H1 (cell line): ENCODE results near the gene GABRB2. TPM values are rescaled to one million over a fixed set of nuclear protein-coding genes. Genes with fewer than 3 reads are reported as not detected.

Experiments used
- CTCF ChIA-PET: fragments of 300-600 bp; sonication (Branson Sonifier 250); formaldehyde crosslinking; loops from one replicate; lab custom pipeline; 2021; ENCODE audit not compliant: partially characterized antibody; lab: Charles Lee
- POLR2A ChIA-PET: fragments of 300-600 bp; sonication (Branson Sonifier 250); formaldehyde crosslinking; loops from one replicate; lab custom pipeline; 2021; ENCODE audit warnings: inconsistent platforms; ENCODE audit not compliant: partially characterized antibody; lab: Charles Lee
- DNase-seq, 2 experiments: peaks; one replicate each; pipeline versions ENCODE4 v3.0.0 to v3.0.0-alpha.2; 2010 to 2022; ENCODE audit warnings: low spot score in 2 of 2, low read depth in 1 of 2, mixed read lengths in 1 of 2
- FAIRE-seq: peaks from 2 replicates; lab custom pipeline; 2011; peaks lifted over from hg19 to GRCh38; lab: Jason Lieb, UNC
- H2AFZ ChIP-seq: 2 replicates; pipeline ENCODE4 v1.8.1; 2012; ENCODE audit warnings: low read length, inconsistent platforms
- H2AK5ac ChIP-seq: 2 replicates; pipeline ENCODE4 v1.6.1; 2013; ENCODE audit warnings: low read depth, low read length
- H2BK120ac ChIP-seq: replicated peaks from 2 replicates; pipeline ENCODE3; 2013; ENCODE audit warnings: low read depth, low read length, inconsistent platforms
- H2BK12ac ChIP-seq: 2 replicates; pipeline ENCODE4 v1.6.1; 2013; ENCODE audit warnings: low read depth, low read length
- H2BK15ac ChIP-seq: 2 replicates; pipeline ENCODE4 v1.6.1; 2013; ENCODE audit warnings: low read length
- H2BK20ac ChIP-seq: 2 replicates; pipeline ENCODE4 v1.6.1; 2013; ENCODE audit warnings: low read length
- H2BK5ac ChIP-seq: 2 replicates; pipeline ENCODE4 v1.6.1; 2013; ENCODE audit warnings: low read depth, low read length
- H3K14ac ChIP-seq: 2 replicates; pipeline ENCODE4 v1.6.1; 2013; ENCODE audit warnings: inconsistent platforms; ENCODE audit not compliant: insufficient read length
- H3K18ac ChIP-seq: 2 replicates; pipeline ENCODE4 v1.6.1; 2013; ENCODE audit warnings: low read length; ENCODE audit errors: extremely low read depth
- H3K23ac ChIP-seq: 2 replicates; pipeline ENCODE4 v1.6.1; 2013; ENCODE audit warnings: inconsistent platforms; ENCODE audit not compliant: insufficient read length
- H3K23me2 ChIP-seq: 2 replicates; pipeline ENCODE4 v1.6.1; 2013; ENCODE audit warnings: low read depth, low read length
- H3K27ac ChIP-seq: 2 replicates; pipeline ENCODE4 v1.6.1; 2011; ENCODE audit warnings: low read depth, low read length, inconsistent platforms
- H3K27me3 ChIP-seq, 4 experiments: replicated peaks in 1 of 4; 1 replicate in 1 of 4; 2 replicates in 3 of 4; pipeline versions ENCODE4 v1.6.1 to v1.8.1; 2011 to 2013; ENCODE audit warnings: low read length in 3 of 4, mild to moderate bottlenecking in 3 of 4, inconsistent platforms in 2 of 4, mixed read lengths in 2 of 4, moderate library complexity in 1 of 4; ENCODE audit not compliant: control insufficient read depth in 3 of 4, insufficient read depth in 3 of 4; ENCODE audit errors: extremely low read depth in 1 of 4
- H3K36me3 ChIP-seq, 4 experiments: 2 replicates each; pipeline versions ENCODE4 v1.6.1 to v1.8.1; 2011 to 2013; ENCODE audit warnings: mild to moderate bottlenecking in 4 of 4, low read length in 3 of 4, moderate library complexity in 2 of 4, control low read depth in 1 of 4, inconsistent platforms in 1 of 4; ENCODE audit not compliant: insufficient read depth in 4 of 4, control insufficient read depth in 2 of 4
- H3K4ac ChIP-seq: replicated peaks from 2 replicates; pipeline ENCODE3; 2013; ENCODE audit warnings: low read length, low read depth, mixed read lengths, inconsistent platforms; ENCODE audit not compliant: insufficient read length
- H3K4me1 ChIP-seq, 4 experiments: replicated peaks in 1 of 4; 1 replicate in 1 of 4; 2 replicates in 3 of 4; pipeline versions ENCODE4 v1.6.1 to v1.8.1; 2011 to 2013; ENCODE audit warnings: low read length in 3 of 4, inconsistent platforms in 2 of 4, mixed read lengths in 1 of 4; ENCODE audit not compliant: insufficient read depth in 4 of 4, control insufficient read depth in 3 of 4
- H3K4me2 ChIP-seq, 2 experiments: 2 replicates each; pipeline versions ENCODE4 v1.6.1 to v1.8.1; 2011 to 2013; ENCODE audit warnings: low read depth in 2 of 2, low read length in 2 of 2, control low read depth in 1 of 2, inconsistent platforms in 1 of 2, mild to moderate bottlenecking in 1 of 2; ENCODE audit not compliant: insufficient read depth in 1 of 2
- H3K4me3 ChIP-seq, 4 experiments: fragments of 200-600, 300-600 bp in 1 of 4; sonication (generic), shearing (Covaris generic), sonication (Bioruptor Twin) in 1 of 4; 2 replicates each; pipeline versions ENCODE4 v1.5.1 to v1.8.1; 2011 to 2016; ENCODE audit warnings: low read length in 4 of 4, low read depth in 3 of 4, control low read depth in 2 of 4, inconsistent platforms in 2 of 4, mild to moderate bottlenecking in 2 of 4, mixed read lengths in 1 of 4, moderate library complexity in 1 of 4; ENCODE audit not compliant: insufficient read depth in 2 of 4; ENCODE audit errors: extremely low read depth in 1 of 4
- H3K56ac ChIP-seq: replicated peaks from 2 replicates; pipeline ENCODE3; 2013; ENCODE audit warnings: low read depth, mild to moderate bottlenecking, mixed read lengths, low read length, inconsistent platforms; ENCODE audit not compliant: insufficient read length
- H3K79me1 ChIP-seq: 2 replicates; pipeline ENCODE4 v1.6.1; 2013; ENCODE audit warnings: low read depth, low read length, control low read depth
- H3K79me2 ChIP-seq, 2 experiments: 2 replicates each; pipeline versions ENCODE4 v1.6.1 to v1.8.1; 2012 to 2013; ENCODE audit warnings: low read length in 2 of 2, mild to moderate bottlenecking in 2 of 2, inconsistent platforms in 1 of 2; ENCODE audit not compliant: insufficient read depth in 2 of 2, control insufficient read depth in 1 of 2
- H3K9ac ChIP-seq, 4 experiments: replicated peaks in 1 of 4; 1 replicate in 1 of 4; 2 replicates in 3 of 4; pipeline versions ENCODE4 v1.6.1 to v1.8.1; 2011 to 2013; ENCODE audit warnings: low read depth in 3 of 4, low read length in 3 of 4, control low read depth in 2 of 4, mild to moderate bottlenecking in 2 of 4, moderate library complexity in 2 of 4, inconsistent platforms in 1 of 4; ENCODE audit errors: extremely low read depth in 1 of 4
- H3K9me3 ChIP-seq, 2 experiments: 2 replicates each; pipeline versions ENCODE4 v1.6.1 to v1.8.1; 2012 to 2013; ENCODE audit warnings: mild to moderate bottlenecking in 2 of 2, moderate library complexity in 2 of 2, control low read depth in 1 of 2, inconsistent platforms in 1 of 2, low read depth in 1 of 2, low read length in 1 of 2, mixed read lengths in 1 of 2; ENCODE audit not compliant: insufficient read depth in 2 of 2
- H4K20me1 ChIP-seq, 2 experiments: replicated peaks in 1 of 2; 2 replicates each; pipeline versions ENCODE3 to v1.8.1; 2011 to 2013; ENCODE audit warnings: inconsistent platforms in 2 of 2, low read length in 2 of 2, mild to moderate bottlenecking in 1 of 2; ENCODE audit not compliant: insufficient read depth in 2 of 2, control insufficient read depth in 1 of 2
- H4K5ac ChIP-seq: 2 replicates; pipeline ENCODE4 v1.6.1; 2013; ENCODE audit warnings: low read length, low read depth, mixed read lengths, inconsistent platforms; ENCODE audit not compliant: insufficient read length
- H4K8ac ChIP-seq: 2 replicates; pipeline ENCODE4 v1.8.0; 2013; ENCODE audit warnings: mild to moderate bottlenecking, moderate library complexity, low read length, inconsistent platforms; ENCODE audit not compliant: insufficient read depth; ENCODE audit errors: extremely low read depth
- H4K91ac ChIP-seq: replicated peaks from 2 replicates; pipeline ENCODE3; 2013; ENCODE audit warnings: low read length, mixed read lengths, inconsistent platforms; ENCODE audit not compliant: insufficient read length
- BRCA1 ChIP-seq: IDR thresholded peaks from 2 replicates; pipeline ENCODE4 v1.6.1; 2012; ENCODE audit warnings: low read depth, low read length, improper control_type of control experiment
- CBX8 ChIP-seq: fragments of 300-800, 300-1000 bp; sonication (generic); IDR thresholded peaks from 2 replicates; pipeline ENCODE4 v1.7.1; 2016; ENCODE audit warnings: low read depth, low read length, borderline replicate concordance
- CEBPB ChIP-seq: IDR thresholded peaks from 2 replicates; pipeline ENCODE4 v1.6.1; 2012; ENCODE audit warnings: low read depth, low read length
- CHD1 ChIP-seq: IDR thresholded peaks from 2 replicates; pipeline ENCODE4 v1.6.1; 2012; ENCODE audit warnings: low read depth, low read length, improper control_type of control experiment
- GTF2F1 ChIP-seq: IDR thresholded peaks from 2 replicates; pipeline ENCODE4 v1.6.1; 2012; ENCODE audit warnings: low read depth, low read length, improper control_type of control experiment, borderline replicate concordance
- JUN ChIP-seq: IDR thresholded peaks from 2 replicates; pipeline ENCODE4 v1.6.1; 2011; ENCODE audit warnings: low read depth, mild to moderate bottlenecking, improper control_type of control experiment, low read length
- NANOG ChIP-seq: IDR thresholded peaks from 2 replicates; pipeline ENCODE4 v1.6.1; 2011; ENCODE audit warnings: low read length, low read depth, mild to moderate bottlenecking, inconsistent platforms; ENCODE audit not compliant: insufficient read depth, poor library complexity, severe bottlenecking
- PHF8 ChIP-seq: fragments of 200-600 bp; sonication (generic); conservative IDR thresholded peaks from 2 replicates; pipeline ENCODE4 v1.7.1; 2012; ENCODE audit warnings: low read depth, mild to moderate bottlenecking, inconsistent platforms, low read length, moderate library complexity
- POLR2A ChIP-seq, 2 experiments: IDR thresholded peaks; 1 replicate in 1 of 2; 2 replicates in 1 of 2; pipeline ENCODE4 v1.6.1; 2011; ENCODE audit warnings: low read depth in 2 of 2, low read length in 2 of 2, mild to moderate bottlenecking in 2 of 2; ENCODE audit errors: control extremely low read depth in 1 of 2
- POLR2AphosphoS5 ChIP-seq: IDR thresholded peaks from 2 replicates; pipeline ENCODE4 v1.6.1; 2011; ENCODE audit warnings: low read depth, low read length
- SAP30 ChIP-seq: fragments of 300-600 bp; sonication (generic); IDR thresholded peaks from 2 replicates; pipeline ENCODE4 v1.7.1; 2012; ENCODE audit warnings: low read length, moderate library complexity, mild to moderate bottlenecking, inconsistent platforms; ENCODE audit not compliant: insufficient read depth, insufficient replicate concordance
- TBP ChIP-seq: IDR thresholded peaks from 2 replicates; pipeline ENCODE4 v1.6.1; 2011; ENCODE audit warnings: low read depth, low read length, improper control_type of control experiment
- YY1 ChIP-seq: IDR thresholded peaks from 2 replicates; pipeline ENCODE4 v1.6.1; 2011; ENCODE audit warnings: low read depth, mild to moderate bottlenecking, low read length
- WGBS, 2 experiments: shearing (Covaris generic) in 1 of 2; methylation state at CpG; one replicate each; pipeline versions ENCODE4 v1.1.6 to v1.1.7; 2013 to 2015; ENCODE audit warnings: low lambda C conversion rate in 2 of 2, mixed read lengths in 2 of 2, inconsistent platforms in 1 of 2, low coverage in 1 of 2, missing lambda C conversion rate in 1 of 2; ENCODE audit not compliant: insufficient replicate concordance in 2 of 2, insufficient coverage in 1 of 2, insufficient read length in 1 of 2; ENCODE audit errors: extremely low coverage in 1 of 2, missing lambda C conversion rate in 1 of 2; 5-methylcytosine and 5-hydroxymethylcytosine counted together
- polyA plus RNA-seq, 7 experiments: library from polyadenylated mRNA; depleted of rRNA in 3 of 7; stranded (reverse) in 5 of 7; unstranded in 2 of 7; fragments of >200 nt in 5 of 7; fragments of 200-250 nt in 2 of 7; gene quantifications; 1 replicate in 5 of 7; 2 replicates in 1 of 7; 4 replicates in 1 of 7; pipeline versions ENCODE4 v1.2.1 to v1.2.3, GENCODE V29; 2011 to 2013; ENCODE audit warnings: missing spikeins in 2 of 7, mixed read lengths in 2 of 7
- total RNA-seq: library from RNA; stranded (reverse); fragmentation: NEBNext Ultra II Directional; extraction: Animal tissue kit (Norgen Biotek cat#: 25700); gene quantifications from 2 replicates; pipeline ENCODE4 v1.2.1, GENCODE V29; 2021
- TF ChIP-seq, protein P1 (sequence below): IDR thresholded peaks from 2 replicates; pipeline ENCODE4 v1.6.1; 2012; ENCODE audit warnings: low read length, inconsistent platforms

Gene GABRB2
- total and polyA plus RNA-seq, 2 of the 8 experiments (the other 6 are each of a cell fraction or from before 2014, with no cell fraction given) = 0.54 to 1.9 TPM

DNA sequence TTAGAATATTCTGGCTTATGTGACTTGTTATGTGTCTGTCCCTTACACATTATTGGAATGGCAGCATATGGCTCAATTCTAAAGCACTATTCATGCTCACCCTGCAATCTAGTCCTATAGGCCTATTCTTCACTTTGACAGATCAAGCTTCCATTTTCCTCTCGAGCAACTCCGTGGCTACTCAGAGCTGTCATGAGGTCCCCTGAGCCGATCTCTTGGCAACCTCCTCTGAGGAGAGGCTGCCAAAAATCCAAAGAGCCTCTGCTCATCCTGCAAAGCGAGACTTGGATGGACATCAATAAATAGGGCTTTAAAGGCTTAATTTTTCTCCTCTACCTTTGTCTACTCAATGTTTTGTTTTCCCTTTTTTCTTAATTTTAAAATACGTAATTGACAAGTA lies 163.8 kb downstream of the GABRB2 start:
- H3K4ac ChIP-seq = no peak overlapping the region
- no peak overlapping the region for H4K5ac ChIP-seq
- H4K91ac ChIP-seq = no peak overlapping the region
- H3K9ac ChIP-seq = no peak overlapping the region
- H4K8ac ChIP-seq = no peak overlapping the region
- no peak for DNase-seq
- WGBS, 2 experiments = 88% methylated on average over 5 of the region's 5 CpGs; no CpG with 5 or more reads in 1 of the 2 experiments
- no peak overlapping the region for H3K14ac ChIP-seq
- no peak overlapping the region for H2BK12ac ChIP-seq
- H3K18ac ChIP-seq = no peak overlapping the region
- no peak overlapping the region for H2AK5ac ChIP-seq
- H3K23me2 ChIP-seq = no peaks in the 10 kb centered on the region; the same call in 1 of the 2 replicates
- H3K4me3 ChIP-seq = no peak overlapping the region
- no peak overlapping the region for H2BK120ac ChIP-seq
- no peak overlapping the region for H3K56ac ChIP-seq
- no peak for FAIRE-seq
- no peaks in the 10 kb centered on the region for H3K27me3 ChIP-seq
- no peak overlapping the region for H2BK15ac ChIP-seq
- no peak overlapping the region for H2BK20ac ChIP-seq
- H3K4me1 ChIP-seq = no peaks in the 10 kb centered on the region
- no peaks in the 10 kb centered on the region for H3K79me2 ChIP-seq
- H4K20me1 ChIP-seq = no peaks in the 10 kb centered on the region
- H3K79me1 ChIP-seq = no peaks in the 10 kb centered on the region
- H3K23ac ChIP-seq = no peak overlapping the region
- H3K4me2 ChIP-seq = no peak overlapping the region
- POLR2A ChIA-PET = no interaction called here
- H2BK5ac ChIP-seq = no peak overlapping the region
- H3K27ac ChIP-seq = no peak overlapping the region
- H2AFZ ChIP-seq = no peak overlapping the region
- no peaks in the 10 kb centered on the region for H3K36me3 ChIP-seq
- CTCF ChIA-PET = interaction anchor here (0.7 kb wide), 1 partner anchor 294 kb away, joined by 3 read pairs; no protein-coding TSS in a partner anchor
- no peaks in the 10 kb centered on the region for H3K9me3 ChIP-seq
- no peak for TF ChIP-seq GTF2F1
- TF ChIP-seq POLR2A (IDR thresholded peaks at IDR 0.05; ENCODE audit: control extremely low read depth in 1 of 2, low read depth in 2 of 2, low read length in 2 of 2) = no peak
- no peak for TF ChIP-seq BRCA1
- no peak for TF ChIP-seq CBX8
- TF ChIP-seq JUN = no peak
- no peak for TF ChIP-seq POLR2AphosphoS5
- no peak for TF ChIP-seq CEBPB
- no peak for TF ChIP-seq CHD1
- no peak for TF ChIP-seq NANOG
- TF ChIP-seq, protein P1, sequence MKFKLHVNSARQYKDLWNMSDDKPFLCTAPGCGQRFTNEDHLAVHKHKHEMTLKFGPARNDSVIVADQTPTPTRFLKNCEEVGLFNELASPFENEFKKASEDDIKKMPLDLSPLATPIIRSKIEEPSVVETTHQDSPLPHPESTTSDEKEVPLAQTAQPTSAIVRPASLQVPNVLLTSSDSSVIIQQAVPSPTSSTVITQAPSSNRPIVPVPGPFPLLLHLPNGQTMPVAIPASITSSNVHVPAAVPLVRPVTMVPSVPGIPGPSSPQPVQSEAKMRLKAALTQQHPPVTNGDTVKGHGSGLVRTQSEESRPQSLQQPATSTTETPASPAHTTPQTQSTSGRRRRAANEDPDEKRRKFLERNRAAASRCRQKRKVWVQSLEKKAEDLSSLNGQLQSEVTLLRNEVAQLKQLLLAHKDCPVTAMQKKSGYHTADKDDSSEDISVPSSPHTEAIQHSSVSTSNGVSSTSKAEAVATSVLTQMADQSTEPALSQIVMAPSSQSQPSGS = no peak
- TF ChIP-seq YY1 = no peak
- TF ChIP-seq PHF8 = no peak
- TF ChIP-seq SAP30 = no peak
- TF ChIP-seq TBP = no peak
